HepG2 (cell line): ENCODE measurements around the gene ARHGEF3. TPM values are rescaled to one million over a fixed set of nuclear protein-coding genes. Genes with fewer than 3 reads are reported as not detected.

Source experiments
- polyA plus RNA-seq, 8 experiments: library from polyadenylated mRNA; depleted of rRNA in 3 of 8; stranded (reverse) in 7 of 8; unstranded in 1 of 8; fragments of >200 nt; fragmentation: Illumina TruSeq in 4 of 8; extraction: Trizol in 4 of 8; gene quantifications; 2 replicates each; pipeline versions ENCODE4 v1.2.1 to v1.2.3, GENCODE V29; 2011 to 2016; ENCODE audit warnings: low read depth in 4 of 8, missing spikeins in 1 of 8, mixed read lengths in 1 of 8; ENCODE audit not compliant: insufficient read depth in 1 of 8
- total RNA-seq, 5 experiments: library from RNA; depleted of rRNA; stranded (reverse); fragments of >200 nt; fragmentation: Illumina TruSeq; extraction: Trizol; gene quantifications; 2 replicates each; pipeline ENCODE4 v1.2.3, GENCODE V29; 2016; ENCODE audit warnings: low read depth in 1 of 5

Gene ARHGEF3
- total and polyA plus RNA-seq, 2 of the 13 experiments (the other 11 are each of a cell fraction or from before 2014, with no cell fraction given): 14.8 to 23.1 TPM

Other genes starting within 250 kb of the ARHGEF3 start
- gene CCDC66, start 244.8 kb downstream of the ARHGEF3 start, total RNA-seq (2016; rRNA removed; fragmentation: Illumina TruSeq; extraction: Trizol): 12.3 and 19.9 TPM in 2 replicates
- gene CCDC66, start 244.8 kb downstream of the ARHGEF3 start, polyA plus RNA-seq (2011; rRNA removed): 7.7 and 8.4 TPM in 2 replicates
- 32.5 and 61.1 TPM in 2 replicates for gene TASOR, start 118.7 kb downstream of the ARHGEF3 start, total RNA-seq (2016; rRNA removed; fragmentation: Illumina TruSeq; extraction: Trizol)
- gene TASOR, start 118.7 kb downstream of the ARHGEF3 start, polyA plus RNA-seq (2011; rRNA removed): 15.2 and 20.1 TPM in 2 replicates